ENCODE results near the gene RABGAP1L.

RABGAP1L gene

DNA sequence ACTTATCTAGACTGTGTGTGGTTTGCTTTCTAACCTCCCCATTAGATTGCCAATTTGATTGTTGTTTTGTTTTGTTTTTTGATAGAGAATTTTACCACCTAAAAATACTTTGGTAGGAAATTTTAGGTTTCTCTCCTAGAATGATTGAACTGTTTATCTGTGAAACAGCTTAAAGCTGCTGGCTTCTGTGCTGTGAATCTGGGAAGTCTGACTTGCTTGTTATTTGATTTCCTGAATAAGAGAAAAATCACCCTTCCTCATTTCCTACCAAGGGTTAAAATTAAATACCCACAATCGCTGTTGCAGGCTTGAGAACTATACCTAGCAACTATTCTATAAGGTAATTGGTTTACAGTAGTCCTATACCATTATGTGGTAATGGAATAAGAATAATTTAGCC, 641.6 kb downstream of the RABGAP1L start:
- TF ChIP-seq, protein P1, sequence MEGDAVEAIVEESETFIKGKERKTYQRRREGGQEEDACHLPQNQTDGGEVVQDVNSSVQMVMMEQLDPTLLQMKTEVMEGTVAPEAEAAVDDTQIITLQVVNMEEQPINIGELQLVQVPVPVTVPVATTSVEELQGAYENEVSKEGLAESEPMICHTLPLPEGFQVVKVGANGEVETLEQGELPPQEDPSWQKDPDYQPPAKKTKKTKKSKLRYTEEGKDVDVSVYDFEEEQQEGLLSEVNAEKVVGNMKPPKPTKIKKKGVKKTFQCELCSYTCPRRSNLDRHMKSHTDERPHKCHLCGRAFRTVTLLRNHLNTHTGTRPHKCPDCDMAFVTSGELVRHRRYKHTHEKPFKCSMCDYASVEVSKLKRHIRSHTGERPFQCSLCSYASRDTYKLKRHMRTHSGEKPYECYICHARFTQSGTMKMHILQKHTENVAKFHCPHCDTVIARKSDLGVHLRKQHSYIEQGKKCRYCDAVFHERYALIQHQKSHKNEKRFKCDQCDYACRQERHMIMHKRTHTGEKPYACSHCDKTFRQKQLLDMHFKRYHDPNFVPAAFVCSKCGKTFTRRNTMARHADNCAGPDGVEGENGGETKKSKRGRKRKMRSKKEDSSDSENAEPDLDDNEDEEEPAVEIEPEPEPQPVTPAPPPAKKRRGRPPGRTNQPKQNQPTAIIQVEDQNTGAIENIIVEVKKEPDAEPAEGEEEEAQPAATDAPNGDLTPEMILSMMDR (conservative IDR thresholded peaks at IDR 0.05; ENCODE audit: low read length) = no peak
- TF ChIP-seq EZH2phosphoT487 (IDR thresholded peaks at IDR 0.05; ENCODE audit: borderline replicate concordance) = no peak
- H3K4me2 ChIP-seq (ENCODE audit: low read depth, low read length, poor library complexity, severe bottlenecking) = peak overlapping the region; percentile 75
- no peaks in the 10 kb centered on the region for H3K79me2 ChIP-seq (ENCODE audit: insufficient read depth, low read length)
- no peak overlapping the region for H3K4me3 ChIP-seq (ENCODE audit: low read length, poor library complexity, severe bottlenecking)
- no peaks in the 10 kb centered on the region for H3F3A ChIP-seq (ENCODE audit: low read depth)
- H3K9ac ChIP-seq (ENCODE audit: low read depth, low read length, poor library complexity, severe bottlenecking) = peak overlapping the region; percentile 64
- no peaks in the 10 kb centered on the region for H3K9me2 ChIP-seq (replicated peaks; ENCODE audit: low read depth, low read length)
- no peaks in the 10 kb centered on the region for H3K9me3 ChIP-seq (ENCODE audit: insufficient read depth, low read depth, low read length)
- no peaks in the 10 kb centered on the region for H4K20me1 ChIP-seq (ENCODE audit: insufficient read depth, low read length, poor library complexity, severe bottlenecking)
- peaks cover 13% of the 10 kb centered on the region for H3K4me1 ChIP-seq (ENCODE audit: insufficient read depth, low read length, poor library complexity, severe bottlenecking)
- no peaks in the 10 kb centered on the region for H3K27me3 ChIP-seq (ENCODE audit: insufficient read depth, low read length, poor library complexity, severe bottlenecking)
- H2AFZ ChIP-seq (ENCODE audit: low read length) = no peak overlapping the region
- H3K36me3 ChIP-seq (ENCODE audit: insufficient read depth, low read length) = no peaks in the 10 kb centered on the region

DNA sequence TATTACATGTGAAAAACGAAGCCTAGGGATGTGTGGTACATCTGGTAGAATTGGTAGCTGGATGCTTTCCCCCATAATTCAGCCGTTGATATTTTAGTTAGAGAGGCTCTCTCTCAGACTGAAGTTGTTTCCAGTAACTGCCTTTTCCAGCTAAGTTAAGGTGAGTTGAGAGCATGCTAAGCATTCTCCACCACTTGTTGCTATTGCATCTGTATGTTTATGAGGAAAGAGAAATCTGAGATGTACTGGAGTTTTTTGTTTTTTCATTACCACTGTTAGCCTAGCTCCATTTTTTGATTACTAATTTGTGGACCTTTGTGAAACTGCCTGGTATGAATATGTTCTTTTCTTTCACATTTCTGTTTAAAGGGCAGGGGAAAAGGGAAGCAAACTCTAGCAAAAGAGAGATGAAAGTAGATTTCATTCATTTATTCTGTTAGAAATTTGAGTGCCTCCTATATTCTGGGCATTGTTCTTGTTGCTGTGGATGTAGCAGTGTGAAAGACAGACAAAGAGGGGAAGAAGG, 650.5 kb downstream of the RABGAP1L start:
- no peaks in the 10 kb centered on the region for H3F3A ChIP-seq (ENCODE audit: low read depth)
- no peaks in the 10 kb centered on the region for H3K36me3 ChIP-seq (ENCODE audit: insufficient read depth, low read length)
- H3K4me1 ChIP-seq (ENCODE audit: insufficient read depth, low read length, poor library complexity, severe bottlenecking) = no peaks in the 10 kb centered on the region
- H3K9me3 ChIP-seq (ENCODE audit: insufficient read depth, low read depth, low read length) = no peaks in the 10 kb centered on the region
- no peaks in the 10 kb centered on the region for H3K9me2 ChIP-seq (replicated peaks; ENCODE audit: low read depth, low read length)
- no peaks in the 10 kb centered on the region for H3K27me3 ChIP-seq (ENCODE audit: insufficient read depth, low read length, poor library complexity, severe bottlenecking)
- H3K79me2 ChIP-seq (ENCODE audit: insufficient read depth, low read length) = no peaks in the 10 kb centered on the region
- H3K9ac ChIP-seq (ENCODE audit: low read depth, low read length, poor library complexity, severe bottlenecking) = no peak overlapping the region
- H3K4me3 ChIP-seq (ENCODE audit: low read length, poor library complexity, severe bottlenecking) = no peak overlapping the region
- H3K4me2 ChIP-seq (ENCODE audit: low read depth, low read length, poor library complexity, severe bottlenecking) = no peak overlapping the region
- H4K20me1 ChIP-seq (ENCODE audit: insufficient read depth, low read length, poor library complexity, severe bottlenecking) = no peaks in the 10 kb centered on the region
- no peak overlapping the region for H2AFZ ChIP-seq (ENCODE audit: low read length)
- TF ChIP-seq, protein P1 (conservative IDR thresholded peaks at IDR 0.05; ENCODE audit: low read length) = no peak
- no peak for TF ChIP-seq EZH2phosphoT487 (IDR thresholded peaks at IDR 0.05; ENCODE audit: borderline replicate concordance)

DNA sequence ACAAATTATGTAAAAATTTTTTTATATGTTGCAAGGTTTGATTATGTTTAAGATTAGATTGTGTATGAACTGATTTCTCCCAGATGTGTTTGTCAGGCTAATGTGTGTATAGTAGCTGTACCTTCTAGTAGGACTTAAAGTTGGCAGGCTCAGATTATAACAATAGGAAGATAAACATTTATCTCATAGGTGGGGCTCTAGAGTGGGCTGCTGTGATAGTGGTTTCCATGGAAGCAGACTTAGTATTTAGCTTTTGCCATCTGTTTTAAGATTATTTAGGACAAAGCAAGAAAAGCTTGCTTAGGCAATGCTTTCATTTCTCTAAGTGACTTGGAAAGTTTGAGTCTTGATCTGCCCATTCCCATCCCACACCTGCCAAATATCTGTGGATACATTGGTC, 652.7 kb downstream of the RABGAP1L start:
- Histone ChIP-seq H4K20me1 (ENCODE audit: insufficient read depth, low read length, poor library complexity, severe bottlenecking) (no peaks in the 10 kb centered on the region), H3K9ac (ENCODE audit: low read depth, low read length, poor library complexity, severe bottlenecking) (no peak overlapping the region), H3K4me1 (ENCODE audit: insufficient read depth, low read length, poor library complexity, severe bottlenecking) (no peaks in the 10 kb centered on the region), H3K36me3 (ENCODE audit: insufficient read depth, low read length) (no peaks in the 10 kb centered on the region), H3K27me3 (ENCODE audit: insufficient read depth, low read length, poor library complexity, severe bottlenecking) (no peaks in the 10 kb centered on the region), H3K9me2 (replicated peaks; ENCODE audit: low read depth, low read length) (no peaks in the 10 kb centered on the region), H2AFZ (ENCODE audit: low read length) (no peak overlapping the region), H3K79me2 (ENCODE audit: insufficient read depth, low read length) (no peaks in the 10 kb centered on the region), H3K4me2 (ENCODE audit: low read depth, low read length, poor library complexity, severe bottlenecking) (no peak overlapping the region), H3K4me3 (ENCODE audit: low read length, poor library complexity, severe bottlenecking) (no peak overlapping the region), H3K9me3 (ENCODE audit: insufficient read depth, low read depth, low read length) (no peaks in the 10 kb centered on the region), H3F3A (ENCODE audit: low read depth) (no peaks in the 10 kb centered on the region)
- TF ChIP-seq, protein P1 (conservative IDR thresholded peaks at IDR 0.05; ENCODE audit: low read length) = no peak
- no peak for TF ChIP-seq EZH2phosphoT487 (IDR thresholded peaks at IDR 0.05; ENCODE audit: borderline replicate concordance)
